GM20431 (cell line): ENCODE results near the gene NMB.
"Not testable (repeated sequence)": the region's sequence is repeated elsewhere in the genome, so short reads cannot be mapped to it uniquely, and the experiment has no call there.

Source experiments
- in situ Hi-C: fragments of 300-500 bp; cut with MseI, MboI; formaldehyde crosslinking; loops from one replicate; pipeline ENCODE4 v1.15.0; 2020; ENCODE audit warnings: low sequenced_read_pairs; ENCODE audit not compliant: unreplicated experiment

Gene NMB, protein sequence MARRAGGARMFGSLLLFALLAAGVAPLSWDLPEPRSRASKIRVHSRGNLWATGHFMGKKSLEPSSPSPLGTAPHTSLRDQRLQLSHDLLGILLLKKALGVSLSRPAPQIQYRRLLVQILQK

GRCh38 chr15:84658080-84658787 lies at the start of gene NMB:
Gene NMB, minus strand, starts transcription at chr15:84658199. Its CDS starts 47 bp downstream, at chr15:84658152.
- in situ Hi-C loops = no loop called here

DNA sequence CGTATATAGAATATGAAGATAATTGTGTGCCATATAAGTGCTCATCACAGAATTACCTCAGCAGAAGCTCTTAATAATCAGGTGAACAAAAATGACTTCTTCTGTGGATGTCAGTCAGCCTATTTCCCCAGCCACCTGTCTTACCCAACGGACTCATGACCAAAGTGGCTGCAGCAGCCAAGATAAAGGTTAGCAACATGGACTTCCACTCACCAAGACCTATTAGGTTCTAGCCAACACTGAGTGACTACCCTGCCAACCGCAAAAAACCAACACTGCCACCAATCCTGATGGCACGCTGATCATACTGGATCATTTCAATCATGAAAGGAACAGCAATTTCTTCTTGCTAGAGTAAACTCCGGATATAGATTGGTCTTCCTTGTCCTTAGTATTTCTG lies 45.8 kb upstream of the NMB start:
- in situ Hi-C loops = no loop called here

DNA sequence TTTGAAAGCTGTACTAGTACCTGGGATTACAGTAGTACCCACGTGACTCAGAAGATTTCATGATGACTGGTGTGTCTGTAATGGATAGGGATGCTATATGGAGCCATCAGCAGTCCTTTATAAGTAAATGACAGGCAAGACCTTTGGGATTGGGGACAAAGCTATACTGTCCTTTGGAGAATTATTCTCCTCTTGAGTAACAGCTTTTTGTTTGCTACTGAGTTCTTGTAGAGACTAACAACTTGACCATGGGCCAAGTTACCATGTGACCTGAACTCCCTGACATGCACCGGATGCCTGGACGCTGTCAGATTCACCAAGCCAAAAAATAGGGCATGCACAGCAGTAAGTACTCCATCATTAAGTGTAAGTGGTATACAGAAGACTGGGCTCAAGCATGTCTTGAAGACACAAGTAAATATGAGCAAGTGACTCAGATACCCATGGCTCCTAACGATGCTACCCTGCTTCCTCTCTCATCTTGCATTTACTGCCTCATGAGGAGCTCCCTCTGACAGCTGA lies 45.0 kb upstream of the NMB start:
- in situ Hi-C loops = no loop called here

GRCh38 chr15:84699538-84700191 lies 41.7 kb upstream of the NMB start:
- in situ Hi-C loops = no loop called here

- in situ Hi-C loops = no loop called here
Observed at GRCh38 chr15:84697236-84697990, 39.4 kb upstream of the NMB start.

DNA sequence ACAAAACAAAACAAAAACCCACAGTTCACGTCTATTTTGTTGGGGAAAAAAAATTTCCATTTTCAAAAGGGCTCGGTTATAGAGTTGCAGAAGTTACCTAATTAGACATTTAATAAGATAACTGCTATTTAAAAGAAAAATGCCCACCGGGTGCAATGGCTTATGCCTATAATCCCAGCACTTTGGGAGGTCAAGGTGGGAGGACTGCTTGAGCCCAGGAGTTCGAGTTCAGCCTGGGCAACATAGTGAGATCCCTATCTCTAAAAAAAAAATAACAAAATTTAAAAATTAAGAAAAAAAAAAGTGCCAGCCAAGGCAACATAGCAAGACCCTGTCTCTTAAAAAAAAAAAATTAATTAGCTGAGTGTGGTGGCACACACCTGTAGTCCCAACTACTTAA lies 38.8 kb upstream of the NMB start:
- in situ Hi-C loops = no loop called here

- in situ Hi-C loops = no loop called here
Observed at GRCh38 chr15:84690342-84690741, 32.3 kb upstream of the NMB start.

GRCh38 chr15:84689858-84690257 lies 31.9 kb upstream of the NMB start:
- in situ Hi-C loops = no loop called here

DNA sequence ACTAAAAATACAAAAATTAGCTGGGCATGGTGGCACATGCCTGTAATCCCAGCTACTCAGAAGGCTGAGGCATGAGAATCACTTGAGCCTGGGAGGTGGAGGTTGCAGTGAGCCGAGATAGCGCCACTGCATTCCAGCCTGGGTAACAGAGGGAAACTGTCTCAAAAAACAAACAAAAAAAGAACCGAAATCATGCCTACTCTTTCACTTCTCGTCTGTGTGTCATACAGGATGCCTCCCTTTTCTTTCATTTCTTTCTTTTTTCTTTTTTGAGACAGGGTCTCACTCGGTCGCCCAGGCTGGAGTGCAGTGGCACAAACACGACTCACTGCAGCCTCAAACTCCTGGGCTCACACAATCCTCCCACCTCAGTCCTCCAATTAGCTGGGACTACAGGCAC lies 28.4 kb upstream of the NMB start:
- in situ Hi-C loops = not testable (repeated sequence)

- in situ Hi-C loops = no loop called here
Observed at GRCh38 chr15:84685304-84685703, 27.3 kb upstream of the NMB start.

DNA sequence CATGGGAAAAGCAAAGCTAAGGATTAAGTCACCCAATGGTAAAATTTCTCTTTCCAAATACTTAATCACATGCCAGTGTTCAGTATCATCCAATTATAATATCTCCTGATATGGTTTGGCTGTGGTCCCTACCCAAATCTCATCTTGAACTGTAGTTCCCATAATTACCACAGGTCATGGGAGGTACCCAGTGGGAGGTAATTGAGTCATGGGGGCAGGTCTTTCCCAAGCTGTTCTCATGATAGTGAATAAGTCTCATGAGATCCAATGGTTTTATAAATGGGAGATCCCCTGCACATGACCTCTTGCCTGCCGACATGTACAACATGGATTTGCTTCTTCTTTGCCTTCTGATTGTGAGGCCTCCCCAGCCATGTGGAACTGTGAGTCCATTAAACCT lies 26.1 kb upstream of the NMB start:
- in situ Hi-C loops = no loop called here

DNA sequence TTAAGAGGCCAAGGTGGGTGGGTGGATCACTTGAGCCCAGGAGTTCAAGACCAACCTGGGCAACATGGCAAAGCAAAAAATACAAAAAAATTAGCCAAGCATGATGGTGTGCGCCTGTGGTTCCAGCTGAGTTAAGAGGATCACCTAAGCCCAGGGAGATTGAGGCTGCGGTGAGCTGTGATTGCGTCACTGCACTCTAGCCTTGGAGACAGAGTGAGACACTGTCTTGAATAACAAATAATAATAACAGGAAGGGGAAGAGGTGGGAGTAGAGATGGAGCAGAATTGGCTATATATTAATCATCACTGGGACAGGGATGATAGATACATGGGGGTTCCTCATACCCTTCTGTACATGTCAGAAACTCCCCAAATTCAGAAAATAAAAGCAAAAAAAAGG lies 23.8 kb upstream of the NMB start:
- in situ Hi-C loops = no loop called here

DNA sequence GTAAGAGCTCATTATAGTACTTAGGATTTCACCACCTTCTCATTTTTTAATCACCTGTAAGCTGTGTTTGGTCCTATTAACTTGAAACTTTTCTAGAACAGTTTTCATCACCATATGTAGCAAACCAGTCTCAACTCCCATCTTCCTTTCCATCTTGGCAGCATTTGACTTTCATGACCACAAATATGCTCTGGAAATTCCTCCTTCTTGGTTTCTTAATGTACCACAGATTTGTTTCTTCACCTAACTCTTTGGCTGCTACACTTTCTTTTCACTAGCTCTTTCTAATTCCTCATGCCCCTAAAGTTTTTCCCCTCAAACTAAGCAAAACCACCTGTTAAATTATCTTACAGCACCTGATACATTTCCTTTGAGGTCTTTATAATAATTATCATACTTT lies 13.2 kb upstream of the NMB start:
- in situ Hi-C loops = no loop called here

DNA sequence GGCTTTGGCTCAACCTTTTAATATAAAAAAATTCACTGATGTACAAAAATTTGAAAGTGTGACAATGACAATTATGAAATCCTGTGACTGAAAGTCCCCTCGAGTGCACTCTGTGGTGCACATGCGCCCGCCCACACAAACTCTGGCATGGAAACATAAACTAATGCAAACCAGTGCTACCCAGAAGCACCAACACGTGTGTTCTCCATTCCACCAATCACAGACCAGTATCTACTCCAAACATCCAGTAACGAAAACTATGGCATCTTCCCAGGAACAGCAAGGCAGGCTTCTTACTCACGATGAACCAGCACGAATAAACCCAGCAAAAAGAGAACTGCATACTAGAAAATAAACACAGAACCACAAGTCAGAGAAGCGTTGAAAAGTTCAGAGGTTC lies 11.7 kb upstream of the NMB start:
- in situ Hi-C loops = no loop called here

DNA sequence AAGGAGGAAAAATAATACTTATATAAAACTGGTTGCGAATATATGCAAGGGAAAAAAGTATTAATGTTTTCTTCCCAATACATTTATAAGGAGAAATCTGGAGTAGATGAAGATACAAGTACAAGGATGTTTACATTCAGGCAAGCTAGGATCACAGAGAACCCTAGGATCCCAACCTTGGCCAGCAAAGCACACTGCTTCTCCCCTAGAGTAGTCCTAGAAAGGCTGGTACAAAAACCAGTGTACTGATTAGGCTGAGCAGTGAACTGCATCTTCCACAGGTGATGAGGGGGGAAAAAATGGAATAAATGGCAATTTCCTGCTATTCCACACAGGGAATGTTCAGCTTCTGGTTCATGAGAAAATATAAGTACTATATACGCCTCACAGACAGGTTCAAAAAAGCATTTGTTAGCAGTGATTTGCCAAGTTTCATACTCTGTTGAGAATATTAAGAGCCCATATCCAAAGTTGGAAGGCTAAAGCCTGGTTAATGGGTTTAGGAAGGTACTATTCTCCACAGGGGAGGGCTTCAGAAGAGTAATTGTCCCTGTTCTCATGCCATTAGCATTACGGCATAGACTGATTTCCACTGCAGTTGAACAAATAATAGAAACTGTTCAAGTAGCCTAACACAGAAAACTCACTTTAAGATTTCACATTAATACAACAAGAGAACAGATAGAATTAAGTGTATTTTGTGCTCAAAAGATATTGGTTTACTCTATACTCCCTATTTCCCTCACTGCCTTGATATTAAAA lies 10.4 kb upstream of the NMB start:
- in situ Hi-C loops = no loop called here

DNA sequence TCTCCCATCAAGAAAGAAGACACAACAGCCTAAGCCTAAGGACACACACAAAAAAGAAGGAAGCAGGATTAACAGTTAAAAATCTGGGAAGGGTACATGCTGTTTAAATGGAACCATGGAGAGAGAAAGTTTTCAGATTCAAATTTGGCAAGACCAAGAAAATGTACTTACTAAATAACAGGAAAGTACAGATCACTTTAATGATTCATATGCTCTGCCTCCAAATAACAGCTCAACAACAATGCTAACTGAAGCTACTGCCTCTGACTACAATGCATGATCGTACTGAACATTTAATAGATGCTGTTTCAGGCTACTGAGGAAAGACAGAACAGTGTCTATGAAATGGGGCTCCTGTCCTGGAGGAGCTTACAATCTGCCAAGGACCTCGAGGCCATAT lies 8.4 kb upstream of the NMB start:
- in situ Hi-C loops = no loop called here

GRCh38 chr15:84661001-84661400 lies 3.0 kb upstream of the NMB start:
- in situ Hi-C loops = no loop called here

- in situ Hi-C loops = no loop called here
Observed at GRCh38 chr15:84659904-84660781, 2.1 kb upstream of the NMB start.

- in situ Hi-C loops = no loop called here
Observed at GRCh38 chr15:84658788-84659411, 901 bp upstream of the NMB start.
